Stomach (tissue), 9 donors: Measurements from ENCODE around the gene TM4SF5. TPM values are rescaled to one million over a fixed set of nuclear protein-coding genes. Genes with fewer than 3 reads are reported as not detected.

Experiments
- DNase-seq, 2 donors: peaks; one replicate each; pipeline versions ENCODE4 v3.0.0 to v3.0.0-alpha.2; 2013 to 2019
- H3K27ac ChIP-seq, 5 donors: fragments of 200-600 bp in 4 of 5; sonication (generic) in 4 of 5; one replicate each; pipeline ENCODE4 v1.5.1; 2013 to 2019; ENCODE audit warnings: mild to moderate bottlenecking in 1 of 5, moderate library complexity in 1 of 5
- H3K27me3 ChIP-seq, 3 donors: fragments of 200-600 bp; sonication (generic); one replicate each; pipeline ENCODE4 v1.5.1; 2017 to 2019; ENCODE audit warnings: mixed run types in 1 of 3
- H3K36me3 ChIP-seq, 4 donors: fragments of 200-600 bp; sonication (generic); 1 replicate in 3 of 4; 2 replicates in 1 of 4; pipeline ENCODE4 v1.5.1; 2016 to 2019
- H3K4me1 ChIP-seq, 4 donors: fragments of 200-600 bp; sonication (generic); one replicate each; pipeline ENCODE4 v1.5.1; 2016 to 2019
- H3K4me3 ChIP-seq, 4 donors: fragments of 200-600 bp; sonication (generic) in 3 of 4; one replicate each; pipeline ENCODE4 v1.5.1; 2016 to 2019; ENCODE audit warnings: mild to moderate bottlenecking in 1 of 4
- H3K9me3 ChIP-seq, 4 donors: fragments of 200-600 bp; sonication (generic); one replicate each; pipeline ENCODE4 v1.5.1; 2016 to 2019
- EP300 ChIP-seq: sonication (generic); formaldehyde crosslinking; IDR thresholded peaks from one replicate; pipeline ENCODE4 v1.6.1; 2017; ENCODE audit warnings: antibody characterized with exemption
- POLR2A ChIP-seq, 4 donors: fragments of 450-650 bp; IDR thresholded peaks; one replicate each; pipeline ENCODE4 v1.6.1; 2016; ENCODE audit warnings: antibody characterized with exemption in 4 of 4, control low read depth in 2 of 4, mild to moderate bottlenecking in 1 of 4, moderate library complexity in 1 of 4
- POLR2AphosphoS5 ChIP-seq, 3 donors: sonication (generic); formaldehyde crosslinking; IDR thresholded peaks; one replicate each; pipeline ENCODE4 v1.6.1; 2016; ENCODE audit warnings: antibody characterized with exemption in 3 of 3
- WGBS, 5 donors: extraction: QIAGEN DNeasy Blood & Tissue Kit in 3 of 5; methylation state at CpG; one replicate each; pipeline versions ENCODE4 v1.1.5 to v1.1.7; 2013 to 2018; 5-methylcytosine and 5-hydroxymethylcytosine counted together
- intact Hi-C: fragments of 100-400 bp; cut with DNase I; formaldehyde crosslinking; loops from one replicate; pipeline ENCODE4 v1.15.1; 2023; ENCODE audit warnings: low total_unique reads
- polyA plus RNA-seq, 3 donors: library from polyadenylated mRNA; stranded (reverse); fragments of 200-250 nt; gene quantifications; one replicate each; pipeline ENCODE4 v1.2.3, GENCODE V29; 2013
- total RNA-seq, 5 donors: library from RNA; depleted of rRNA; stranded (reverse); fragments of >200 nt; gene quantifications; one replicate each; pipeline versions ENCODE4 v1.1.0 to v1.2.3, GENCODE V29; 2014 to 2016
- TF ChIP-seq, protein P1 (sequence below), 7 experiments: fragments of 450-650 bp in 4 of 7; fragments of 200-600 bp in 3 of 7; sonication (generic) in 3 of 7; IDR thresholded peaks; one replicate each; pipeline ENCODE4 v1.5.1; 2016 to 2019; ENCODE audit warnings: antibody characterized with exemption in 7 of 7, control low read depth in 2 of 7, mild to moderate bottlenecking in 1 of 7
- donor health status: healthy with polysubstance abuse.
- donor health status: Bipolar disorder and iron deficiency.
- donor health status: healthy.

Gene TM4SF5
- total and polyA plus RNA-seq, 8 donors = 2.3 to 199 (median 7.9) TPM; not detected in 2

- H3K27ac ChIP-seq = peak overlapping the region in 3 of 5 donors; percentile 13 to 59 (median 58)
- H3K36me3 ChIP-seq = peaks cover 9 to 28% (median 22%) of the 10 kb centered on the region in 4 donors
- H3K4me3 ChIP-seq = no peak overlapping the region
- H3K27me3 ChIP-seq = peaks cover 0 to 6% (median 0%) of the 10 kb centered on the region in 3 donors
- no peaks in the 10 kb centered on the region for H3K9me3 ChIP-seq
- intact Hi-C loops = loop anchor here (10.0 kb wide), 2 partner anchors 49 to 159 kb away; partner anchors contain the start of genes C17orf107, GLTPD2 and VMO1
- peak in 1 of 3 donors; percentile 38 for TF ChIP-seq POLR2AphosphoS5 (IDR thresholded peaks at IDR 0.05)
- TF ChIP-seq, protein P1, sequence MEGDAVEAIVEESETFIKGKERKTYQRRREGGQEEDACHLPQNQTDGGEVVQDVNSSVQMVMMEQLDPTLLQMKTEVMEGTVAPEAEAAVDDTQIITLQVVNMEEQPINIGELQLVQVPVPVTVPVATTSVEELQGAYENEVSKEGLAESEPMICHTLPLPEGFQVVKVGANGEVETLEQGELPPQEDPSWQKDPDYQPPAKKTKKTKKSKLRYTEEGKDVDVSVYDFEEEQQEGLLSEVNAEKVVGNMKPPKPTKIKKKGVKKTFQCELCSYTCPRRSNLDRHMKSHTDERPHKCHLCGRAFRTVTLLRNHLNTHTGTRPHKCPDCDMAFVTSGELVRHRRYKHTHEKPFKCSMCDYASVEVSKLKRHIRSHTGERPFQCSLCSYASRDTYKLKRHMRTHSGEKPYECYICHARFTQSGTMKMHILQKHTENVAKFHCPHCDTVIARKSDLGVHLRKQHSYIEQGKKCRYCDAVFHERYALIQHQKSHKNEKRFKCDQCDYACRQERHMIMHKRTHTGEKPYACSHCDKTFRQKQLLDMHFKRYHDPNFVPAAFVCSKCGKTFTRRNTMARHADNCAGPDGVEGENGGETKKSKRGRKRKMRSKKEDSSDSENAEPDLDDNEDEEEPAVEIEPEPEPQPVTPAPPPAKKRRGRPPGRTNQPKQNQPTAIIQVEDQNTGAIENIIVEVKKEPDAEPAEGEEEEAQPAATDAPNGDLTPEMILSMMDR (IDR thresholded peaks at IDR 0.05) = no peak
- 71 to 78% (median 75%) methylated on average over 9 of the region's 9 CpGs for WGBS, 5 donors
- no peak for DNase-seq
- peaks cover 16 to 70% (median 27%) of the 10 kb centered on the region in 4 donors for H3K4me1 ChIP-seq
Measured at GRCh38 chr17:4735876-4736651, 35.6 kb upstream of the TM4SF5 start.

GRCh38 chr17:4738136-4739121 lies 33.3 kb upstream of the TM4SF5 start:
- H3K9me3 ChIP-seq = no peaks in the 10 kb centered on the region
- intact Hi-C loops = loop anchor here (10.0 kb wide), 2 partner anchors 46 to 156 kb away; partner anchors contain the start of genes C17orf107, GLTPD2 and VMO1
- DNase-seq = peak; percentile 70 to 76
- peak overlapping the region; percentile 32 to 86 (median 85) for H3K27ac ChIP-seq
- 8 to 16% (median 15%) methylated on average over 31 to 41 of the region's 41 CpGs for WGBS, 5 donors
- peaks cover 11 to 52% (median 15%) of the 10 kb centered on the region in 4 donors for H3K4me1 ChIP-seq
- H3K27me3 ChIP-seq = peaks cover 0 to 9% (median 0%) of the 10 kb centered on the region in 3 donors
- TF ChIP-seq POLR2A (IDR thresholded peaks at IDR 0.05) (peak in 1 of 4 donors; percentile 51), EP300 (no peak), POLR2AphosphoS5 (IDR thresholded peaks at IDR 0.05) (peak in 2 of 3 donors; percentile 64 to 73)
- TF ChIP-seq, protein P1 (IDR thresholded peaks at IDR 0.05) = no peak
- H3K4me3 ChIP-seq = peak overlapping the region; percentile 66 to 76 (median 72)
- peaks cover 9 to 19% (median 14%) of the 10 kb centered on the region in 4 donors for H3K36me3 ChIP-seq

GRCh38 chr17:4739122-4740024 lies 32.3 kb upstream of the TM4SF5 start, which contains the start of the genes CXCL16 and ZMYND15:
Gene CXCL16 (minus strand): TSS chr17:4739928. CDS start chr17:4739339, 589 bp downstream.
Gene ZMYND15 (plus strand): TSS chr17:4739833. CDS start chr17:4740549, 716 bp downstream.
- Histone ChIP-seq H3K4me1 (peaks cover 11 to 43% (median 15%) of the 10 kb centered on the region in 4 donors), H3K9me3 (no peaks in the 10 kb centered on the region), H3K27me3 (peaks cover 0 to 19% (median 0%) of the 10 kb centered on the region in 3 donors), H3K27ac (peak within 1 kb of the TSS; percentile 77 to 86 (median 85)), H3K4me3 (peak within 1 kb of the TSS; percentile 66 to 76 (median 72)), H3K36me3 (peaks cover 1 to 9% (median 7%) of the 10 kb centered on the region in 4 donors)
- peak in 2 of 3 donors; percentile 44 to 51 for TF ChIP-seq POLR2AphosphoS5 (IDR thresholded peaks at IDR 0.05)
- TF ChIP-seq, protein P1 (IDR thresholded peaks at IDR 0.05) = no peak
- intact Hi-C loops = loop anchor here (10.0 kb wide), 2 partner anchors 45 to 155 kb away; partner anchors contain the start of genes C17orf107, GLTPD2 and VMO1
- WGBS, 5 donors = 0 to 1% (median 0%) methylated on average over 46 to 100 of the region's 100 CpGs
- DNase-seq = peak; percentile 82 to 92
